Memory B cell (primary cell): Measurements from ENCODE around the gene FBXO34.

Experiments used
- ATAC-seq: fragments of 150-1000 bp; cut with Tn5 transposase; 2 replicates; pipeline ENCODE4 v1.10.0; 2021; ENCODE audit warnings: low read depth, mild to moderate bottlenecking, moderate library complexity
- DNase-seq, 2 donors: peaks; one replicate each; pipeline ENCODE4 v3.0.0; 2022; ENCODE audit warnings: low spot score in 2 of 2
- H3K27ac Mint-ChIP-seq: one replicate; pipeline ENCODE4 v1.8.0; 2022; ENCODE audit warnings: mild to moderate bottlenecking, moderate library complexity, mixed read lengths
- H3K27me3 Mint-ChIP-seq: one replicate; pipeline ENCODE4 v1.8.0; 2022; ENCODE audit warnings: mixed read lengths
- H3K36me3 Mint-ChIP-seq: one replicate; pipeline ENCODE4 v1.8.0; 2022; ENCODE audit warnings: mild to moderate bottlenecking, mixed read lengths
- H3K4me1 Mint-ChIP-seq: one replicate; pipeline ENCODE4 v1.8.0; 2022; ENCODE audit warnings: mixed read lengths
- H3K4me3 Mint-ChIP-seq: one replicate; pipeline ENCODE4 v1.8.0; 2022; ENCODE audit warnings: mild to moderate bottlenecking, moderate library complexity, mixed read lengths
- H3K9me3 Mint-ChIP-seq: one replicate; pipeline ENCODE4 v1.8.0; 2022; ENCODE audit warnings: mixed read lengths

FBXO34 gene

DNA sequence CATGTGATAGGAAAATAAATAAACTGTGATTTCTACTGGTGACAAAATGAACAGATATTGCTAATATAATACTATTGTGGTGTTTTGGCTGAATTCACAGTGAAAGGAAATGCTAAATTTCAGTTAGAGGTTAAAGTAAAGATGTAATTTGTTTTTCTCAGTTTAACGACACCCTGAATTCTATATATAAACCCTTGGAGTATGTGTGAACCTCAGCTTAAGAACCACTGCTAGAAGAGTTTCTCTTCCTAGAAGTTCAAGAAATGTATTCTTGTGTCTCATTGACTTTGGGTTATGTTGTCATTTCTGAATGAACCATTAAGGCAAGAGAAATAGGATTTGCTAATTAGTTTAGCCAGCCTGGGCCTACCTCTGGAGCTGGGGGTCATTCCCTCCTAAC is 8.2 kb downstream of the FBXO34 start:
- Mint-ChIP-seq H3K4me1 (peaks cover 29% of the 10 kb centered on the region), H3K27me3 (no peaks in the 10 kb centered on the region), H3K9me3 (no peaks in the 10 kb centered on the region), H3K27ac (no peak overlapping the region), H3K4me3 (no peak overlapping the region), H3K36me3 (peaks cover 3% of the 10 kb centered on the region)
- DNase-seq (no peak), ATAC-seq (no peak)

DNA sequence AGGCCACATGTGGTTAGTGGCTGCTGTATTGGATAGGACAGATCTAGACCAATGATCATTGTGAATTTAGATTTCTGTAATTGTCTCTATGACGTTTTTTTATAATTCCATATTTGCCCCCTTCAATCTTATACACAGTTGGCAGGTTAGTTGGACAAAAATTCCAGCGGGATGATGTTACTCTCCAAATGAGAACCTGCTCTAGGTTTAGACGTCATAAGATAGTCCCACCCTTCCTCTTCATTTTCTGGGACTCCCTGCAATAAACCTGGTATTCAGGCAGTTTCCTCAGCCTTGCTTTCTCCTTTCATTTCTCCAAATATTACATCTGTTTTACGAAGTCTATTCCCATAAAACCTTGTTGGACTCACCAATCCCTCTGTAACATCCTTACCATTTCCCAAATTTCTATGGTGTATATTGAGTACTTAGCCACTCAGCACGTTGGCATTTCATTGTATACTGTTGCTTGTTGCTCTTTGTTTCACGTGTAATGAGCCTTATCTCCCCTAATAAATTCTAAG is 10.2 kb downstream of the FBXO34 start:
- Mint-ChIP-seq H3K27me3 (no peaks in the 10 kb centered on the region), H3K9me3 (no peaks in the 10 kb centered on the region), H3K27ac (peak overlapping the region; percentile 28), H3K36me3 (peaks cover 5% of the 10 kb centered on the region), H3K4me1 (peaks cover 25% of the 10 kb centered on the region), H3K4me3 (no peak overlapping the region)
- no peak for ATAC-seq
- DNase-seq, result no peak

DNA sequence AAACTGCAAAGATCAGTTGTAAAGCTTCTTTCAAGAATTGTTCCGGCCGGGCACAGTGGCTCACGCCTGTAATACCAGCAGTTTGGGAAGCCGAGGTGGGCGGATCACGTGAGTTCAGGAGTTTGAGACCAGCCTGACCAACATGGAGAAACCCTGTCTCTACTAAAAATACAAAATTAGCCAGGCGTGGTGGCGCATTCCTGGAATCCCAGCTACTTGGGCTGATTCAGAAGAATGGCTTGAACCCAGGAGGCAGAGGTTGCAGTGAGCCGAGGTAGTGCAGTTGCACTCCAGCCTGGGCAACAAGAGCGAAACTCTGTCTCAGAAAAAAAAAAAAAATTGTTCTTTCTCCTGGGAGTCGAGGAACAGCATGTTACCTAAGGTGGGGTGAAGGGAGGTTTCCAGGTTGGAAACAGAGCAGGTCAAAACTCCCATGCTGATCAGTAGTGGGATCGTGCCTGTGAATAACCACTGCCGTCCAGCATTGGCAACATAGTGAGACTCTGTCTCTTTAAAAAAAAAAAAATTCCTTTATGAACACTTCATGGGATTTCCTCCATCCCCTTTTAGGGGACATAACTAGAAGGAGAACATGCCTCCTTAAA is 13.9 kb downstream of the FBXO34 start:
- ATAC-seq (no peak), DNase-seq (no peak)
- Mint-ChIP-seq H3K4me1 (peaks cover 11% of the 10 kb centered on the region), H3K9me3 (no peaks in the 10 kb centered on the region), H3K4me3 (no peak overlapping the region), H3K27ac (no peak overlapping the region), H3K36me3 (peaks cover 5% of the 10 kb centered on the region), H3K27me3 (no peaks in the 10 kb centered on the region)

DNA sequence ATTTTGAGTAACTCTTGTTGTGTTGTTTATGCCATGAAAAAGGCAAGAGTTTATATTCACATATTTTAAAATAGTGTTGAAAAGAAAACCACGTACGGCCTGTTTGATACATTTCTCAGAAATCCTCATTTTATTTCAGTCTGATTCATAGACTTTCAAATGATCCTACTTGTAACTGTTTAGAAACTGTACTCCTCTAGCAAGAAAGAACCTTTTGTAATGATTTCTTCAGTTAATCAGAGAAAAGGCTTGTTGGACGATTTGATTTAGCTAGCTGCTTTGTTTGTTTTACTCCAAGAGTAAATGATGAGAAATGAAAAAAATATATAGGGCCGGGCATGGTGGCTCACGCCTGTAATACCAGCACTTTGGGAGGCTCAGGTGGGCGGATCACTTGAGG is 17.2 kb downstream of the FBXO34 start:
- H3K4me1 Mint-ChIP-seq, result peaks cover 8% of the 10 kb centered on the region
- DNase-seq (no peak), ATAC-seq (no peak)
- no peaks in the 10 kb centered on the region for H3K27me3 Mint-ChIP-seq
- H3K36me3 Mint-ChIP-seq, result peaks cover 2% of the 10 kb centered on the region
- no peak overlapping the region for H3K27ac Mint-ChIP-seq
- no peak overlapping the region for H3K4me3 Mint-ChIP-seq
- H3K9me3 Mint-ChIP-seq, result no peaks in the 10 kb centered on the region

DNA sequence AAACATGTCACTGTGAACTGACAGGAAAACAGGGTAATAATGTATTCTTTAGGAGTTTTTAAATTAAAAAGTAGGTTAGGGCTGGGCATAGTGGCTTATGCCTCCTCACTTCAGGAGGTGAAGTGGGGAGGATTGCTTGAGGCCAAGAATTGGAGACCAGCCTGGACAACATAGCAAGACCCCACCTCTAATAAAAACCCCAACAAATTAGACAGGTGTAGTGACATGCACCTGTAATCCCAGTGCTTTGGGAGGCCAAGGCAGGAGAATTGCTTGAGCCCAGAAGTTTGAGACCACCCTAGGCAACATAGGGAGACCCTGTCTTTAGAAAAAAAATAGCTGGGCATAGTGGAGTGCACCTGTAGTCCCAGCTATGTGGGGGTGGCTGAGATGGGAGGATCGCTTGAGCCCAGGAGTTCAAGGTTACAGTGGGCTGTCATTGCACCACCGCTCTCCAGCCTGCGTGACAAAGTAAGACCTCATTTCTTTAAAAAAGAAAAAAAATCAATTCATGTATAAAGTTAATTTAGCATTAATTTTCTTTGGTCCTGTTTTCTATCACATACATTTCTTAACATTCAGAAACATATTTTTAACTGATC is 20.4 kb downstream of the FBXO34 start:
- Mint-ChIP-seq H3K9me3 (no peaks in the 10 kb centered on the region), H3K27ac (no peak overlapping the region), H3K36me3 (peaks cover 1% of the 10 kb centered on the region), H3K27me3 (no peaks in the 10 kb centered on the region), H3K4me1 (peaks cover 21% of the 10 kb centered on the region), H3K4me3 (no peak overlapping the region)
- no peak for DNase-seq
- ATAC-seq, result no peak

DNA sequence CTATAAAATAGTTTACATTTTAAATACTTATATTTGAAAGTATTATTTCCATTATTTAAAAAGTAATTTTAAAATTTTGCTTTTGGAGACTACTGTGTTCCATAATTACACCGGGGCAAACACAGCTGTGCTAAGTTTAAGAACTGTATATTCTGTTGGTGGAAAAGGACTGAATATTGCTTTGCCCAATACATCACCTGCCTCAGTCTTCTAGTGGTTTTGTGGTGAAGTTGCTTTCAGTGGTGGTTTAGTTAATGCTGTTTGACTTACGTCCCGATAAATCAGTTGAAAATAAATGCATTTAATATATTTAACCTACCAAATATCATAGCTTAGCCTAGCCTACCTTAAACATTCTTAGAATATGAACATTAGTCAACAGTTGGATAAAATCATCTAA is 23.4 kb downstream of the FBXO34 start:
- H3K27ac Mint-ChIP-seq, result peak overlapping the region; percentile 51
- peaks cover 8% of the 10 kb centered on the region for H3K36me3 Mint-ChIP-seq
- no peaks in the 10 kb centered on the region for H3K9me3 Mint-ChIP-seq
- H3K4me3 Mint-ChIP-seq, result no peak overlapping the region
- H3K4me1 Mint-ChIP-seq, result peaks cover 23% of the 10 kb centered on the region
- H3K27me3 Mint-ChIP-seq, result no peaks in the 10 kb centered on the region
- ATAC-seq, result no peak
- DNase-seq, result no peak

DNA sequence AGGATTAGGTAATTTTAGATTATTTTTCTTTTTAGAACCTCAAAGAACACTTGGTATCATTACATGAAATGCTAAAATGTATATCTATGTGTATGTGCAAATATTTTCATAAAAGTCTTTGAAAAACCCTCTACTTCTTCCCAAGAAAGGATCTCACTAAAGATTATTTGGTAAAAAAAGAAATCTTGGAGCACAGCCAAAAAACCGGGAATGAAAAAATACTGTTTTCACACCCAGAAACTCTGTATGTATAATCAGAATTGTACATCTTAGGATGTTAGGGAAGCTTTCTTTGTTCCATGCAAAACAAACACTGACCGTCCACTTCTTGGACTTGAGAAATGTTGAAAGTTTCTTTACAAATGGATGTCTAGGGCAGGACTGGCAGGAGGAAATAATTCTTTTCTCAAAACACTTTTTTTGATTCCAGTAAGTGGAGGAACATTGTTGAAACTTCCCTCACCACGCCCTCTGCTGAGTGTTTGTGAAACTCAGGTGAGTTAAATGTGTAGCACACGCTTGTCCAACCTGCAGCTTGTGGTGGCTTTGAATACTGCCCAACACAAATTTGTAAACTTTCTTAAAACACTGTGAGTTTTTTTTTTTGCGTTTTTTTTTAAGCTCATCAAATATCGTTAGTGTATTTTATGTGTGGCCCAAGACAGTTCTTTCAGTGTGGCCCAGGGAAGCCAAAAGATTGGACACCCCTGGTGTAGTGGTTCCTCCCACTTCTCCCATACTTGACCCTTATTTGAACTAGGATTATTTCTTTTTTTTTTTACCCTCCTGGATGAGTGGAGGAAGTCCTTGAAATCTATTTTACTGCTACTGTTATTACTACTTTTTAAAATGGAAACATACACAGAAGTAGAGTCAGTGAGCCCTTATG is 26.6 kb downstream of the FBXO34 start:
- no peak overlapping the region for H3K27ac Mint-ChIP-seq
- peaks cover 12% of the 10 kb centered on the region for H3K36me3 Mint-ChIP-seq
- ATAC-seq (peak; percentile 57), DNase-seq (no peak)
- no peaks in the 10 kb centered on the region for H3K9me3 Mint-ChIP-seq
- peaks cover 36% of the 10 kb centered on the region for H3K4me1 Mint-ChIP-seq
- no peaks in the 10 kb centered on the region for H3K27me3 Mint-ChIP-seq
- H3K4me3 Mint-ChIP-seq, result no peak overlapping the region

DNA sequence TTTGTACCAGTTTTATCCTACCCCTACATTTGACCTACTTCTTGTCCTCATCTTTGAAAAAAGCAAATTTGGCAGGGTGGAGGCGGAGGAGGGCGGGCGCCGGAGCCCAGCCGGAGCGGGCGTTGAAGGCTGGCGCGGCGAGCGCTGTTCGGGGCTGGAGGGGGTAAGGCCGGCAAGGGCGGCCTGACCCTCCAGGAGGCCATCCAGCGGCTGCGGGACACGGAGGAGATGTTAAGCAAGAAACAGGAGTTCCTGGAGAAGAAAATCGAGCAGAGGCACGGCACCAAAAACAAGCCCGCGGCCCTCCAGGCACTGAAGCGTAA is 27.2 kb downstream of the FBXO34 start:
- Mint-ChIP-seq H3K9me3 (no peaks in the 10 kb centered on the region), H3K4me3 (no peak overlapping the region)
- no peak for DNase-seq

DNA sequence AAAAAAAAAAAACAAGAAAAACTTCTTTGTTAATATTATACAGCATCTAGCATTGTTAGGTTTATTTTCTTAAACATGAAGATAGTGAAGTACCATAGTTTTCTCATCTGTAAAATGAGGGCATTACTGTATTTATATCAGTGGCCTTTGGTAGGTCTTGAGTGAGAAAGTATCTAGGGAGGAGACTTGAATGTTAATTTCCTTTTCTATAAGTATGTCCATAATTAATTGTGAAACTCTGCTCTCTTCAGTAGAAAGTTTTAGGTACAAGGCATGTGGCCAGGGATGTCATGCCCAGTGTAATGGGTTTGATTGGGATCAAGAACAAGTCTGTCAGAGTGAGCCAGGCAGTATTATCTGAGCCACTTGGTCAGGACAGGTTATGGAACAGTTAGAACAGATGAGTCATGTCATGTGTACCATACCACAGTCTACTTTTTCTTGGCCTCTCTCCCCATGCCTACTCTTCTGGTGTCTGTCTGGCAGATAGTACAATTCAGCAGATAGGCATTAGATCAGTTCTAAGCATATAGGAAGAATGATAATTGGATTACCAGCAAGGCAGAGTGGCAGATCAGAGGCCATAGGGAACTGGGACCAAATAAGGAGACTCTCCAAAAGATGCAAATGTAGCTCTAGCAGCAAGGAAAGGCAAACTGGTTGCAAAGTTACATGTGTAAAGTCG is 30.4 kb downstream of the FBXO34 start:
- peaks cover 12% of the 10 kb centered on the region for H3K36me3 Mint-ChIP-seq
- H3K4me3 Mint-ChIP-seq, result no peak overlapping the region
- H3K4me1 Mint-ChIP-seq, result peaks cover 32% of the 10 kb centered on the region
- H3K27me3 Mint-ChIP-seq, result no peaks in the 10 kb centered on the region
- no peak for ATAC-seq
- H3K9me3 Mint-ChIP-seq, result no peaks in the 10 kb centered on the region
- peak overlapping the region; percentile 51 for H3K27ac Mint-ChIP-seq
- no peak for DNase-seq

More for the DNA sequence above, 27.2 kb downstream of the FBXO34 start:
- no peaks in the 10 kb centered on the region for H3K27me3 Mint-ChIP-seq
- H3K4me1 Mint-ChIP-seq, result peaks cover 40% of the 10 kb centered on the region
- peaks cover 12% of the 10 kb centered on the region for H3K36me3 Mint-ChIP-seq
- no peak for ATAC-seq
- no peak overlapping the region for H3K27ac Mint-ChIP-seq

DNA sequence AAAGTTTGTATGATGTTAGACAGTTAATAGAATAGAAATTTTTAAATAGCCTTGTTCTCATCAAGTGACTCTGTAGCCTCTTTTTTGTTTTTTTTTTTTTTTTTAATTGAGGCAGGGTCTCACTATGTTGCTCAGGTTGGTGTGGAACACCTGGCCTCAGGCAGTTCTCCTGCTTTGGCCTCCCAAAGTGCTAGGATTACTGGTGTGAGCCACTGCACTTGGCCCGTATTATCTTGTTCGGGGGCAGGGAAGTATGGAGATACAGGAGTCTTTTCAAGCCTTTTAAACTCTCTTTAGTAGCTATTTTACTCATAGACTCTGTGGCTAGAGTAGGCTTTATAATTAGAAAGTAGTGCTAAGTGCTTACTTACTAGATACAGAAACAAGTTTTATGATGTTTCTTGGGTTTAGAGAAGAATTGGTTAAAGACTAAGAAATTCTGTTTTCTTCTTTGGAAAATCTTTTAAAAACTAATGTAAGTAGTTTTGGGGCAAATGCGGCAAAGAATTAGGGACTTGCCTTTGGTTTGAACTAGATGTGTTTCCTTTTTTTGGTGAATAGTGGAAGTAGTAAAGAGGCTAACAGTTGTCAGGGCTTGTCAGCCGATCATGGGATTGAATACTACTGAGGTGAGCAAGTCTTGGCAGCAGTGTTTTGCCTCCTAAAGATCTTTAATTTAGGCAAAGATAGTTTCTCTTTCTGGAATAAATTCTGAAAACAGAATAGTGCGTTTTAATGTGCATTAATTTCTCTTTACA is 31.3 kb downstream of the FBXO34 start:
- H3K4me1 Mint-ChIP-seq, result peaks cover 32% of the 10 kb centered on the region
- peaks cover 12% of the 10 kb centered on the region for H3K36me3 Mint-ChIP-seq
- H3K9me3 Mint-ChIP-seq, result no peaks in the 10 kb centered on the region
- DNase-seq (no peak), ATAC-seq (no peak)
- H3K27ac Mint-ChIP-seq, result peak overlapping the region; percentile 51
- no peak overlapping the region for H3K4me3 Mint-ChIP-seq
- no peaks in the 10 kb centered on the region for H3K27me3 Mint-ChIP-seq

DNA sequence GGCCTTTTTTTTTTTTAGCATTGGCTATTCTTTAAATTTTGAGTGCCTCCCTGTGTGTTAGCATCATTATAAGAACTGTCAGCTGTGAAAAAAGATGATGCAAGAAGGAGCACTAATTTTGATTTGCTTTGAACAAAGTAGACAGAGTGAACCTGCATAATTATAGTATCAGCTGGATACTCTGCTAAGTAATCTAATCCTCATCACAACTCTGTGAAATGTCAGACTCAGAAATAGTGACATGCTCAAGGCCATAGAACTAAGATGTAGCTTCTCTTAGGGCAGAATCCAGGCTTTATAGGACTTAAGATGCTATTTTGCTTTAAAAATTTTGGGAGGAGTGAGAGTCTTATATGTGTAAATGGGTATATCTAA is 31.9 kb downstream of the FBXO34 start:
- H3K9me3 Mint-ChIP-seq, result no peaks in the 10 kb centered on the region

DNA sequence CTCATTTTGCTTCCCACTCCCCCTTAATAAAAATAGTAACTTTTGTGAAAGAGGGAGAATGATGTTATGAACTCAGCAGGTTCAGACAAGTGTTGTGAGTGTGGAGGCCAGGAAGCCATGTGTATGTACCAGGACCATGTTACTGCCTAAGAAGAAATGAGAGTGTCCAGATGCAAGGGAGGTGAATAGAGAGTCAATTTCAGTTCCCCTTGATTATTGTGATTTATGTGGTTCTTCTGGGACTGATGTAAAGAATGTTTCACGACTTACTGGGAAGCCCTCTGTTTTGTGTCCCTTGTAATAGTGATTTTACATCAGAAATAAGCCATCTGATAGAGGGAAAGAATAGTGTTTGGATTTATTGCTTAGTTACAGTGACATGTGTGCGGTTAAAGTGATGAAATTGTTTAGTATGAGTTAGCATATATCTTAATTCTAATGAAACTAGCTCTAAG is 32.5 kb downstream of the FBXO34 start:
- Mint-ChIP-seq H3K36me3 (peaks cover 13% of the 10 kb centered on the region), H3K4me3 (no peak overlapping the region), H3K4me1 (peaks cover 29% of the 10 kb centered on the region), H3K27me3 (no peaks in the 10 kb centered on the region), H3K27ac (no peak overlapping the region), H3K9me3 (no peaks in the 10 kb centered on the region)
- ATAC-seq (peak; percentile 61), DNase-seq (no peak)

More for the DNA sequence above, 31.9 kb downstream of the FBXO34 start:
- DNase-seq (no peak), ATAC-seq (no peak)
- Mint-ChIP-seq H3K36me3 (peaks cover 15% of the 10 kb centered on the region), H3K27me3 (no peaks in the 10 kb centered on the region), H3K4me1 (peaks cover 32% of the 10 kb centered on the region), H3K27ac (peak overlapping the region; percentile 51), H3K4me3 (no peak overlapping the region)

DNA sequence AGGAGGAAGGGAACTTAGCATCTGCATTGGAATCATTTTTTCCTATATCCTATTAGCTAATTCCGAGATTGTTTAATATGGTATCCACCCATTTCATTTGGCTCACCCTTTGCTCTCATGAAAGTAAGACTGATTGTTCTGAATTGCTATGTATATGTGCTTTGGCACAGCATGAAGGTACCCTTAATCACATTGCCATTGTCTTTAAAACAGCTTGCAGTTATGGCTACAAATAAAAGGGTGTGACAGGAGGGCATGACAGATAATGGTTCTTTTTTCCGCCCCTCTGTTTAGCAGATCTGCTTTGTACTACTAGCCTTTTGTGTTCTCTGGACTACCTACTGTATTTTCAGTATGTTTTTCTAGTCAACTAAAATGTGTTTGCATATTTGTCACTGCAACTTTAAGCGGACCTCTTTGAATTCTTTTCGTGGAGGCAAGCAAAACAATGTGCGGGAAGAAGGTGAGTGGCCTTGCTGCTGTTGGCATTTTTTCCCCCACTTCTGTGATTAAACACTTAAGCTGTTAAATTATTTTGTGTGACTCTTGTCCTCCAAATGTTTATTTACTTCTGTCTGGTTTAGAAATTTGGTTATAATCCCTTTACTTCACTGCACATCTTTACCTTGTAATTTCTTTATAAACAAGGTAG is 35.8 kb downstream of the FBXO34 start:
- H3K4me3 Mint-ChIP-seq, result no peak overlapping the region
- H3K9me3 Mint-ChIP-seq, result peaks cover 4% of the 10 kb centered on the region
- H3K27me3 Mint-ChIP-seq, result no peaks in the 10 kb centered on the region
- H3K27ac Mint-ChIP-seq, result no peak overlapping the region
- peaks cover 23% of the 10 kb centered on the region for H3K4me1 Mint-ChIP-seq
- no peak for DNase-seq
- H3K36me3 Mint-ChIP-seq, result peaks cover 24% of the 10 kb centered on the region
- no peak for ATAC-seq
